HG03097 (cell line): Measurements from ENCODE around the gene GTF2I.
A peak's percentile ranks its signal among the peaks of the same experiment; 100 is the strongest.
"Not testable (repeated sequence)": the region's sequence is repeated elsewhere in the genome, so short reads cannot be mapped to it uniquely, and the experiment has no call there.

ENCODE experiments used
- ATAC-seq: cut with Tn5 transposase; IDR thresholded peaks from one replicate; pipeline ENCODE4 v1.9.1; 2021; ENCODE audit not compliant: unreplicated experiment, low FRiP score

The GTF2I gene

DNA sequence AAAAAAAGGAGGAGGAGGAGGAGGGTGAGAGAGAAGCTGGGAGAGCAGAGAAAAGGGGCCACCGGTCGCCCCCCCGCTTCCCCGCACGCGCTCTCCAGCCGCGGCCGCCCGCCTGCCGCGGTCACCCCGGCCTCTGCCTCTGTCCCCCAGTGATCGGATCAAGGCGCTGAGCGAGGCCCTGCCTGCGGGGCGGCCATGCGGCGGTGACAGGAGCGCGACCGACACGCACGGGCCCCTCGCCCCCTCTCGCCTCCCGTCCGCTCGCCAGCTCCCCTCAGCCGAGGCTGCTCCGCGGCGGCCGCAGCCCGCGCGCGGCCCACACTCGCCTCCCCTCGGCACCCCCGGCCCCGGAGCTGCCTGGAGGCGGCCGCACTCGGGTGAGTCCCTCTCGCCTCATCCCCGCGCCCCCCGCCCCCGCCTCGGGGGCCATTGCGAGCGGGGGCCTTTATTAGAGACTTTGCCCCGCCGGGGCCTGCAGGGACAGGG, at the start of gene GTF2I:
Gene GTF2I (plus strand): TSS at position 27 of the 486 bp plus-strand sequence. CDS start 31,411 bp downstream, outside the sequence.
- ATAC-seq = peak; percentile 18

DNA sequence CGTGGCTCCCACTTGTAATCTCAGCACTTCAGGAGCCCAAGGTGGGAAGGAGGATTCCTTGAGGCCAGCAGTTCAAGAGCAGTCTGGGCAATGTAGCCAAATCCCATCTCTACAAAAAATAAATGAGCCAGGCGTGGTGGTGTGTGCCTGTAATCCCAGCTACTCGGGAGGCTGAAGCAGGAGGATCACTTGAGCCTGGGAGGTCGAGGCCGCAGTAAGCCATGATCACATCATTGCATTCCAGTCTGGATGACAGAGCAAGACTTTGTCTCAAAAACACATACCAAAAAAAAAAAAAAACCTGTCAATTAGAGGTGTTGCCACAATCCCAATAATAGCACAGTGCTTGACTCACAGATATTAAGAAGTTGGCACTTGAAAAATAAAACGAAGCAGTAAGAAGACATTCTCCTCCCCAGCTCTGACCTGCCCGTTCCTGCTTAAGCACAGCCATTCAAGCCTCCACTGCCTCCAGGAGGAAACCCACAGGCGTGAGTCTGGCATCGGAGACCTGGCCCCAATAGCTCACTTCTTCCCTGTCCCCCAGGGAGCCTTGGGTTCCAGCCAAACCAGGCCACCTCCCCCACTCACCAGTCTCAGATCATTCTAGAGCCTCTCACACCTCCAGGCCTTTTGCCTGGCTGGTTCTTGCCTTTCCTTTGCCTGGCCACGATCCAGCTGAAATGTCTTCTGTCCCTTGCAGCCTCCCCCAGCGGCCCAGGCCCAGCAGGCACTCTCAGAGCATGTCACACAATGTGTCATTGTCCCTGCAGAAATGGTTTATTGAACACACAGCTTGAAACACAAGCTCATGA, 45.3 kb upstream of the GTF2I start:
- no peak for ATAC-seq

DNA sequence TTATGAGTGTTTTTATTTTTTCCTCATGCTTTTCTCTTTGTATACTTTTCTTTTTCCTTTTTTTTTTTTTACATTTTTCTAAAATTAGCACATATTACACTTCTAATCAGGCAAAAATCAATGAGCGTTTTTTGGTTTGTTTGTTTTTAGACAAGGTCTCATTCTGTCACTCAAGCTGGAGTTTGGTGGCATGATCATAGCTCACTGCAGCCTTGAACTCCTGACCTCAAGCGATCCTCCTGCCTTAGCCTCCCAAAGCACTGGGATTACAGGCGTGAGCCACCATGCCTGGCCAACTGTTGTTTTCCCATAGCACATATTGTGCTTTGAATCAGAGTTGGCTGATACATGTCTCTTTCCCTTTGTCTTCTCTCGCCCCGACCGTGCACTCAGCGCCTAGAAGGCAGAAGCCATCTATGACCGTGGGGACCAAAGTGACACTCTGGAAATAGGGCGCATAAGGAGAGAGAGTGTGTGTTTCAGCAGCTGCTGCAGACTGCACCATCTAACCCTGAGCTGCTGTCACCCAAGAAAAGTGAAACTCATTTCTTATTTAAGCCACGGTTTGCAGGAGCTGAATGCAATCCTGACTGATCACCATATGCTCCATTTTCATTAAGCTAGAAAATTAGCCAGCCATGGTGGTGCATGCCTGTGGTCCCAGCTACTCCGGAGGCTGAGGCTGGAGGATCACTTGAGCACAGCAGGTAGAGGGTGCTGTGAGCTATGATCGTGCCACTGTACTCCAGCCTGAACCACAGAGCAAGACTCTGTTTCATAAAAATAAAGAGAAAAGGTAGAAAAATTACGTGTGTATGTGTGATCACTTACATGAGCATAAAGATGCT, 41.4 kb upstream of the GTF2I start:
- no peak for ATAC-seq

DNA sequence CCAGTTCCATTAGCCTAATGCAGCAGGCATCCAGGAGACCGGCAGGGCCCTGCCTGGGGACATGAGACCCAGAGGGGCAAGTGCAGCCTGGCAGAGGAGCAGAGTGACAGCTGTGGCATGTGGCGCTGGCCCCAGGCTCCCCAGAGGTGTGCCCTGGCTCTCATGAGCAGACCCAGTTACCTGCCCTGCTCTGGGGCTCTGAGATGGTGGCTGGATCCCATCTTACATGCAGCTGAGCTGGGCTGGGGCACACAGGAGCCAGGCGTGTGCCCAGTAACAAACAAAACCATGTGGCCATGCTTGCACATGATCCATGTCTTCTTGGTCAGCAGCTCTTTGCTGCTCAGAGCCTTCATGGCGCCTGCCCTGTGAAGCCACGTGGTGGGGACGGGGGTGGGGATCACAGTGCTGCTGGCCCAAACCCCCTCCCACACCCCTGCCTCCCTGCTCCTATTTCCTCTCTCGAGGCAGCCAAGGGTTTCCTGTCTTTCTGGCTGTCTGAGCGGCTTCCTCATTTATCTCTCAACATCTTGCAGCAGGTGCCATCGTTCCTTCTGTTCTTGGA, 40.3 kb upstream of the GTF2I start:
- ATAC-seq = no peak

DNA sequence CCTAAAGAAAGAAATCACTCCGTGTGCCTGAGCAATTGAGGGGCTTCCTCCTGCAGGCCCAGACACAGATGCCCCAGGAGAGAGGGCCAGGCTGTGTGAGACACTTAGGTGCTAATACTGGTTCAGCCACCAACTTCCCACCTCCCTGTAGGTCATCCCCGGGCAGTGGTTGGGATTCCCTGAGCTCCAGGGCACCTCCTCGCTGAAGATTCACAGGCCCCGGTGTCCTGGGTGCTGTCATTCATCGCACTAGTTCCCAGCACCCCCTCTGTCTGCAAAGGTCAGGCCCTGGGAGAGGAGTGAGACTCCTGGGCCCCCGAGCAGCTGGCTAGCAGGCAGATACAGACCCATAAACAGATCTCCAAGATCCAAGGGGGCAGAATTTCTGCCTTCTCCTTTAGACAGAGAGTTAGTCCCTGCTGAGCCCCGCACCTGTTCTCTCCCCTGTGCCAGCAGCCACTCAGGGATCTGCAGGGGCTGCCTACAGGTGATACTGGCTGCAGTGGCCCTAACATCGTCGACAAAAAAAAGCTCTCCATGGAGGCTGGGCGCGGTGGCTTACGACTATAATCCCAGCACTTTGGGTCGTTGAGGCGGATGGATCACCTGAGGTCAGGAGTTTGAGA, 38.2 kb upstream of the GTF2I start:
- ATAC-seq = no peak

DNA sequence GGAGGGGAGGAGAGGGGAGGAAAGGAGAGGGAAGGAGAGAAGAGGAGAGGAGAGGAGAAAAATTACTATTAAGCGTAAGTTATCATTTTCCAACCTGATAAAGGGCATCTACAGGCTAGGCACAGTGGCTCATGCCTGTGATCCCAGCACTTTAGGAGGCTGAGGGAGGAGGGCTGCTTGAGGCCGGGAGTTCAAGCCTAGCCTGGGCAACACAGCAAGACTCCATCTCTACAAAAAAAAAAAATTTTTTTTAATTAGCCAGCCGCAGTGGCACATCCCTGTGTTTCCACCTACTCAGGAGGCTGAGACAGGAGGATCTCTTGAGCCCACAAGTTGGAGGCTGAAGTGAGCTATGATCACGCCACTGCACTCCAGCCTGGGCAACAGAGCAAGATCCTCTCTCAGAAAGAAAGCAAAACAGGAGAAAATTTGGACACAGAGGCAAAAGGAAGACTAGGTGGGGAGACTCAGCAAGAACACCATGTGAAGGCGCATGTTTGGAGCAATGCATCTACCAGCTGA, 35.2 kb upstream of the GTF2I start:
- no peak for ATAC-seq

DNA sequence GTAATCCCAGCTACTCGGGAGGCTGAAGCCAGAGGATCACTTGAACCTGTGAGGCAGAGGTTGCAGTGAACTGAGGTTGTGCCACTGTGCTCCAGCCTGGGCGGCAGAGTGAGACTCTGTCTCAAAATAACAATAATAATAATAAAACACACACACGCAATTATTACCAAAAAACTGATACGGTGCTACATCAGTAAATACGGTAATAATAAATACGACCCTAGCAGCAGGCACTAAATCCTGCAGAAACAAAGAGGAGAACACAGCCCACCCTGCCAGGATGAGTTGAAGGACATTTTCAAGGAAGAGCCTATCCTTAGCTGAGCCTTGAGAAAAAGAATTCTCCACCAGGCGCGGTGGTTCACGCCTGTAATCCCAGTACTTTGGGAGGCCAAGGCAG, 34.4 kb upstream of the GTF2I start:
- no peak for ATAC-seq

DNA sequence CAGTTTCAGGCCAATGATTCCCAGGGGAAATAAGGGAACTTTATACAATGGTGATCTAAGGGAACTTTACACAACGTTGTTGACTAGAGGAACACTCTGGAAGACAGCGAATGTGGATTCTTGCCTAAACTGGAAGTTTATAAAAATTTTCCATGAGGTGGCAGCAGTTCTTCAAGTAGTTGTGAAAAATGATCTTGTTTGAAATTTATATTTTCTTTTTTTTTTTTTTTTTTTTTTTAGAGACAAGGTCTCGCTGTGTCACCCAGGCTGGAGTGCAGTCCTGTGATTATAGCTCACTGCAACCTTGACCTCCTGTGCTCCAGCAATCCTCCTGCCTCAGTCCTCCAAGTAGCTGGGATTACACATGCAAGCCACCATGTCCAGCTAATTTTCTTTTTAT, 32.1 kb upstream of the GTF2I start:
- no peak for ATAC-seq

DNA sequence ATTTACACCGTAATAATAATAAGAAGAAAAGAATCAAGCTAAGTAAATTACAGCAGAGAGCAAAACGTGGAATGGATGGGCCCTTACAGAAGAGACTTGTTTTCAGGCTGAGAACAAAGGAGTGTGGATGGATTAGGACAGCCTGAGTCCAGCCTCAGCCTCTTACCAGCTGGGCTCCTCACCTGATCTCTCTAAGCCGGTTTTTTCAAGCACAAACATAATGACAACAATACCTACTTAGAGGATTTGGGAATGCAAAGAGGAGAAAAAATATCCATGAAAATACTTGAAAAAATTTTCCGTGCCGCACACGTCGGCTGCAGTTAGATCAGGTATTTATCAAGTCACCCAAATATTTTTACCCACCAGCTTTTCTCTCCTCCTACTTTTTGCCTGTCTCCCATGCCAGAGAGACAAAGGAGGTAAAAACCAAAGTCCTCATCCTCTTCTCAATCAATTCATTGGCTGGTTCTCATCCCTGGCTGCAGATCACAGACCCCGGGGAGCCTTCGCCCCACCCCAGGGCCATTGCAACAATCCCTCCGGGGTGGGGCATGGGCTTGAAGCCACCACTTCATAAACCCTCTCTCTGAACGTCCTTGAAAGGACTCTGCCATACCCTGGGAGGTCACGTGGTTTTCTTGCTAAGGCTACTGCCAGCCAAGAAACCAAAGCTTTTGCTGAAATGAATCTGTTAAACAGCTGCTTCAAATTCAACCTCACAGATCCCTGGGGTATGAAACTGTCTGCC, 29.7 kb upstream of the GTF2I start:
- ATAC-seq = no peak

DNA sequence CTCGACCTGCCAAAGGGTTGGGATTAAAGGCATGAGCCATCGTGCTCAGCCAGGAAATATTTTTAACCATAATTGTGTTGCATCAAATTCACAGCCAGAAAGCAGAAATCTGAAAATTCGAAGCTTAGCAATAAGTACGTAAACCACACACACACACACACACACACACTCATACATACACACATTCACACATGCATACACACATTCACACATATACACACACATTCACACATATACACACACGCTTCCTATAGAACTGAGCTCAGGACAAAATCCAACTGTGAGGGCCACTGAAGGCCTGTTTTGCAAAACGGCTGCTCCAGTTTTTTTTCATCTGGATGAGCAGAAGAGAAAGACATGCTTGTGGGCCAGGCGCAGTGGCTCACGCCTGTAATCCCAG, 25.0 kb upstream of the GTF2I start:
- no peak for ATAC-seq

DNA sequence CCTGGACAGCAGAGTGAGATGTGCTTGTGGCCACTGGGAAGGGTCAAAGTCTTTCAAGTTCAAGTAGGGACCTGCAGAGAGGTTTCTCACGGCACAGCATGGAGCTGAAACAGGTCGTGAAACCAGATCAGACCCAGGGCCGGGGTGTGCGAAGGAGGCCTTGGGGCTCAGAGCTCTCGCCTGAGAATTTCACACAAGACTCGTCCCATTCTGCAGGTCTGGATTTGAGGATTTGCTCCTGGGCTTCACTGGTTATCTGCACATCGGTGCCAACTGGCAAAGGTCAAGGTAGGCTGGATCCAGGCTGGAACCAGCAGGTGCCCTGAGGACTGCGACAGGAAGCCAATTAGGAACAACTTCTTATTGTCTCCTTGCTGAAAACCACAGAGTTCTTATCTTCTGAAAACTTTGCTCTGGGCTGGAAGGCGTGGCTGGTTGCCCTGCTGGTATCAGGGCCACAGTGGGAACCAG, 24.0 kb upstream of the GTF2I start:
- ATAC-seq = no peak

DNA sequence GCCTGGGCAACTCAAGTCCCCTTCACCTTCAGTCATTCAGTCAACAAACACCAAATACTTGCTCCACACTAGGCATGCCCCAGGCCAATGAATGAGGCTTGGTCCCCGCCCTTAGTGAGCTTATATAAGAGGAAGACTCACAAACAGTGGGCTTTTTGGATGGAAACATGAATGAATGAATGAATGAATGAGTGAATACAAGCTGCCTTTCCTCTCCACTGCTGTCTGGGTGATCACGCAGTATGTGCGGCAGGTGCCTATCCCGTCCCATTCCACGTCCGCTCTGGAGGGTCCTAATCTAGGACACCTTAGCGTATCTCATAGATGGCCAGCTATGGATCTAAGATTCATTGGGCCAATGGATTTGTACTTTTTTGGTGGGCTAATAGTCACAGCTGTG, 19.8 kb upstream of the GTF2I start:
- ATAC-seq = no peak

DNA sequence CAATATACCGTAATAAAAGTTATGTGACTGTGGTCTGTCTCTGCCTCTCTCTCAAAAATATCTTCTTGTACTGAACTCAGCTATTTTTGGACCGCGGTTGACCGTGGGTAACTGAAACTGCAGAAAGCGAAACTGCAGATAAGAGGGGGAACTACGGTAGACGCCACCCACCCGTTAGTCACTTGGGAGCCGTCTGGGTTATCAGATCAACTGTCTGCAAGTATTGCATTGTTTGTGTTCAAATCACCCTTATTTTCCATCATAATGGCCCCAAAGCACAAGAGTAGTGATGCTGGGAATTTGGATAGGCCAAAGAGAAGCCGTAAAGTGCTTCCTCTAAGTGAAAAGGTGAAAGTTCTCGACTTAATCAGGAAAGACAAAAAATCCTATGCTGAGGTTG, 7.5 kb upstream of the GTF2I start:
- peak; percentile 58 for ATAC-seq

DNA sequence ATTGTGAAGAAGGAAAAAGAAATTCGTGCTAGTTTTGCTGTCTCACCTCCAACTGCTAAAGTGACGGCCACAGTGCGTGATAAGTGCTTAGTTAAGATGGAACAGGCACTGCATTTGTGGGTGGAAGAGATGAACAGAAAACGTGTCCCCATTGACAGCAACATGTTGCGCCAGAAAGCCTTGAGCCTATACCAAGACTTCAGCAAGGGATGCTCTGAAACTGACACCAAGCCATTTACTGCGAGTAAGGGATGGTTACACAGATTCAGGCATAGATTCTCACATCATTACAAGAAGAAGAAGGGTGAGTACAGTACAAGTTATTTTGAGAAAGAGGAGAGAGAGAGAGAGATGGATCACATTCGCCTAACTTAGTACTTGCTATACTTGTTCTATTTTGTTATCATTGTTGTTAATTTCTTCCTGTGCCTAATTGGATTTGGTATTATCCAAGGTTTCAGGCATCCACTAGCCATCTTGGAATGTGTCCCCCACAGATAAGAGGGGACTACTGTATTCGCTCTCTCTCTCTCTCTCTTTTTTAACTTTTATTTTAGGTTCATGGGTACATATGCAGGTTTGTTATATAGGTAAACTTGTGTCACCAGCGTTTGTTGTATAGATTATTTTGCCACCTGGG, 6.9 kb upstream of the GTF2I start:
- not testable (repeated sequence) for ATAC-seq

DNA sequence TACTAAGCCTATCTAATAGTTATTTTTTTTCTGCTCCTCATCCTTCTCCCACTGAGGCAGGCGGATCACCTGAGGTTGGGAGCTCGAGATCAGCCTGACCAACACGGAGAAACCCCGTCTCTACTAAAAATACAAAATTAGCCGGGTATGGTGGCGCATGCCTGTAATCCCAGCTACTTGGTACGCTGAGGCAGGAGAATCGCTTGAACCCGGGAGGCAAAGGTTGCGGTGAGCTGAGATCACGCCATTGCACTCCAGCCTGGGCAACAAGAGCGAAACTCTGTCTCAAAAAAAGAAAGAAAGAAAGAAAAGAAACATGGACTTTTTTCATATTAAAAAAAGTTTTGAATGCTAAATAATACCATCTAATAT, 6.4 kb upstream of the GTF2I start:
- ATAC-seq = not testable (repeated sequence)

DNA sequence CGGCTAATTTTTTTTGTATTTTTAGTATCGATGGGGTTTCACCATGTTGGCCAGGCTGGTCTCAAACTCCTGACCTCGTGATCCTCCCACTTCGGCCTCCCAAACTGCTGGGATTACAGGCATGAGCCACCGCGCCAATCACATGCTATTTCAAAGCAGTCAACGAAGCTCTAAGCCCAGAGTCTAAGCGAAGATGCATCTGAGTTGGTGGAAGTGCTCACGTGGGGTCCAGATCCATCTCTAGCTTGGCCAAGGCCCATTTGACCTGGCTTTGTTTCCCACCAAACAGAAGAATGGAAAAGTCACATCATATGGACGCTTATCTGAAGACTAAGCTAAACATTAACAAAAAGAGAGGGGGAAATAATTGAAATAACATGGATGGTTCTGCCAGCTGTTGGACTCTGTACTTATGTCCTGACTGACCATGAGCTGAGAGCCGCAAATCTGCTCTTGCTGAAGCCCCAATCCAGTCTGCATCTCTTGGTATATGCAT, 3.8 kb upstream of the GTF2I start:
- ATAC-seq = no peak

DNA sequence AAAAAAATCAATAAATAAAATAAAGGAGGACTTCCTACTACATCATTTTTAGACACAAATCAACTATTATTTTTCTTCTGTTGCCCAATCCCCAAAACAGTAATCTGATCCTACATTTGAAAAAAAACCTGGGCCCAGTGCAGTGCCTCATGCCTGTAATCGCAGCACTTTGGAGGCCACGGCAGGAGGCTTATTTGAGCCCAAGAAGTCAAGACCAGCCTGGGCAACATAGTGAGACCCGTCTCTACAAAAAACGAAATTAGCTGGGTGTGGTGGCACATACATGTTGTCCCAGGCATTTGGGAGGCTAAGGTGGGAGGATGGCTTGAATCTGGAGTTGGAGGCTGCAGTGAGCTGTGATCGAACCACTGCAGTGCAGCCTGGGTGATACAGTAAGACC, 2.7 kb upstream of the GTF2I start:
- ATAC-seq = no peak

DNA sequence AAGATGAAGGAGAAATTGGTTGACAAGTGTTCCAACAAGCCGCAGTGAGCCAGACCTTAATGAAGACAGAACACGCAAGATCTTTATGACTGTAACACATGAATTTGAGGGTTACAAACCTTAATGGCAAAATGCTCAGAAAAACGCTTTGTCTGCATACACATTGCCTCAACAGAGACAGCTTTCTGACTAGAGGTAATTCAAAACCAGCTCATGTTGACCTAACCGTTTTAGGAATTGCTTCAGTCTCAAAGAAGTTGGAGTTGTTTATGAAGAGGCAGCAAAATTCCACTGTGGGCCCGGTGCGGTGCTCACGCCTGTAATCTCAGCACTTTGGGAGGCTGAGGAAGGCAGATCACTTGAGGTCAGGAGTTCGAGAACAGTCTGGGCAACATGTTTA, 2.2 kb upstream of the GTF2I start:
- ATAC-seq = no peak

DNA sequence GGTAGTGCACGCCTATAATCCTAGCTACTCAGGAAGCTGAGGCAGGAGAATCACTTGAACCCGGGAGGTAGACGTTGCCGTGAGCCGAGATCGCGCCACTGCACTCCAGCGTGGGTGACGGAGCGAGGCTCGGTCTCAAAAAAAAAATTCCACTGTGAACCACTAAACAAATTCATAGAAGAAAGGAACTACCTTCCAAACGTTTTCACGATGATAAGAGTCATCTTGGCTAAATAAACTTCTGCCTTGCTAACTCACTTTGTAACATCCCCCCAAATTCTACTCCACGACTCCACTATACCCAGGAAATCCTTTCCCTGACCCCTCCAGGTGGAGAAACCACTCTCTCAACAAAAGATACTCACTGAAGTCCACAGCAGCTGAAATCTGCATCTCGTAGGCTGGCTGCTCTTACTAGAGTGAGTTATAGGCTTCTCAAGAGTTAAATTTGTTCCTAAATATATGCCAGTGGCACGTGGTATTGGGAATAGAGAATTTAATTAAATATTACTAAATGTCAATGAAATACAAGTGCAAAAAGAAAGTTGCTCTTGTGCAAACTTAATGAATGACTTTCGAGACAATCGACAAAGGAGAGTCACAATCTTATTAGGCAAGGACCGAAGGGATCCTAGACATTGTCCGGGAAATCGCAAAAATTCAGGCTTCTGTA, 1.6 kb upstream of the GTF2I start:
- ATAC-seq = no peak
